ENCODE results near the gene PLXNA4.

GRCh38 chr7:132519936-132520335, 56.3 kb downstream of the PLXNA4 start:
- TF ChIP-seq ZNF645 (tag by site-specific recombination; IDR thresholded peaks at IDR 0.05) (no peak), ZNF837 (tag by site-specific recombination; IDR thresholded peaks at IDR 0.05) (no peak), CTCF (tag by site-specific recombination; IDR thresholded peaks at IDR 0.05) (no peak), ZFP41 (tag by site-specific recombination; IDR thresholded peaks at IDR 0.05; ENCODE audit: borderline replicate concordance) (no peak), ZNF202 (tag by site-specific recombination; IDR thresholded peaks at IDR 0.05; ENCODE audit: borderline replicate concordance) (no peak), ZNF76 (tag by site-specific recombination; IDR thresholded peaks at IDR 0.05; ENCODE audit: borderline replicate concordance, low read depth) (no peak), ZNF747 (tag by site-specific recombination; IDR thresholded peaks at IDR 0.05) (no peak), ZSCAN5A (tag by site-specific recombination; IDR thresholded peaks at IDR 0.05) (no peak), PRDM1 (tag by site-specific recombination; IDR thresholded peaks at IDR 0.05) (no peak), YY2 (tag by site-specific recombination; IDR thresholded peaks at IDR 0.05) (no peak), ZNF140 (tag by site-specific recombination; IDR thresholded peaks at IDR 0.05) (no peak), ZNF768 (tag by site-specific recombination; IDR thresholded peaks at IDR 0.05) (no peak), ZNF501 (tag by site-specific recombination; IDR thresholded peaks at IDR 0.05) (no peak)
- TF ChIP-seq, protein P1, sequence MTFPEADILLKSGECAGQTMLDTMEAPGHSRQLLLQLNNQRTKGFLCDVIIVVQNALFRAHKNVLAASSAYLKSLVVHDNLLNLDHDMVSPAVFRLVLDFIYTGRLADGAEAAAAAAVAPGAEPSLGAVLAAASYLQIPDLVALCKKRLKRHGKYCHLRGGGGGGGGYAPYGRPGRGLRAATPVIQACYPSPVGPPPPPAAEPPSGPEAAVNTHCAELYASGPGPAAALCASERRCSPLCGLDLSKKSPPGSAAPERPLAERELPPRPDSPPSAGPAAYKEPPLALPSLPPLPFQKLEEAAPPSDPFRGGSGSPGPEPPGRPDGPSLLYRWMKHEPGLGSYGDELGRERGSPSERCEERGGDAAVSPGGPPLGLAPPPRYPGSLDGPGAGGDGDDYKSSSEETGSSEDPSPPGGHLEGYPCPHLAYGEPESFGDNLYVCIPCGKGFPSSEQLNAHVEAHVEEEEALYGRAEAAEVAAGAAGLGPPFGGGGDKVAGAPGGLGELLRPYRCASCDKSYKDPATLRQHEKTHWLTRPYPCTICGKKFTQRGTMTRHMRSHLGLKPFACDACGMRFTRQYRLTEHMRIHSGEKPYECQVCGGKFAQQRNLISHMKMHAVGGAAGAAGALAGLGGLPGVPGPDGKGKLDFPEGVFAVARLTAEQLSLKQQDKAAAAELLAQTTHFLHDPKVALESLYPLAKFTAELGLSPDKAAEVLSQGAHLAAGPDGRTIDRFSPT (tag by site-specific recombination; IDR thresholded peaks at IDR 0.05) = no peak

All from HEK293 (cell line).